Lung (tissue), 12 donors: ENCODE measurements around the gene NAV2. TPM values are rescaled to one million over a fixed set of nuclear protein-coding genes. Genes with fewer than 3 reads are reported as not detected.
A peak's percentile ranks its signal among the peaks of the same experiment; 100 is the strongest.

Experiments used
- ATAC-seq: fragments of 200-7000 bp; cut with Tn5 transposase; one replicate; pipeline ENCODE4 v1.9.1; 2020; ENCODE audit warnings: moderate number of reproducible peaks; ENCODE audit not compliant: insufficient read depth, low FRiP score
- DNase-seq, 3 donors: peaks; one replicate each; pipeline ENCODE4 v3.0.0-alpha.2; 2013 to 2017
- H3K27ac ChIP-seq, 2 donors: one replicate each; pipeline ENCODE4 v1.5.1; 2013; ENCODE audit warnings: mild to moderate bottlenecking in 2 of 2, moderate library complexity in 2 of 2, control low read depth in 1 of 2, inconsistent platforms in 1 of 2, low read depth in 1 of 2, low read length in 1 of 2
- H3K27me3 ChIP-seq, 3 donors: one replicate each; pipeline ENCODE4 v1.5.1; 2013; ENCODE audit warnings: low read length in 2 of 3; ENCODE audit not compliant: control insufficient read depth in 3 of 3, insufficient read depth in 3 of 3
- H3K36me3 ChIP-seq, 4 donors: one replicate each; pipeline ENCODE4 v1.5.1; 2013; ENCODE audit warnings: low read length in 4 of 4, mild to moderate bottlenecking in 1 of 4, moderate library complexity in 1 of 4; ENCODE audit not compliant: control insufficient read depth in 4 of 4, insufficient read depth in 4 of 4
- H3K4me1 ChIP-seq, 5 donors: one replicate each; pipeline ENCODE4 v1.5.1; 2013; ENCODE audit warnings: low read length in 5 of 5, mild to moderate bottlenecking in 2 of 5, moderate library complexity in 1 of 5; ENCODE audit not compliant: control insufficient read depth in 5 of 5, insufficient read depth in 5 of 5
- H3K4me3 ChIP-seq: one replicate; pipeline ENCODE4 v1.5.1; 2013; ENCODE audit warnings: mild to moderate bottlenecking, control low read depth, moderate library complexity
- H3K9ac ChIP-seq, 2 donors: one replicate each; pipeline ENCODE4 v1.5.1; 2013; ENCODE audit warnings: low read length in 2 of 2, control low read depth in 1 of 2; ENCODE audit not compliant: insufficient read depth in 1 of 2
- H3K9me3 ChIP-seq, 4 donors: one replicate each; pipeline ENCODE4 v1.5.1; 2013; ENCODE audit warnings: low read length in 3 of 4, mild to moderate bottlenecking in 1 of 4, moderate library complexity in 1 of 4; ENCODE audit not compliant: control insufficient read depth in 4 of 4, insufficient read depth in 3 of 4
- CTCF ChIP-seq: IDR thresholded peaks from 2 replicates; pipeline ENCODE4 v1.5.1; 2012; ENCODE audit warnings: mild to moderate bottlenecking; ENCODE audit errors: control extremely low read depth, extremely low read depth
- WGBS, 2 donors: extraction: QIAGEN DNeasy Blood & Tissue Kit; methylation state at CpG; one replicate each; pipeline ENCODE4 v1.1.7; 2013; 5-methylcytosine and 5-hydroxymethylcytosine counted together
- polyA plus RNA-seq, 2 donors: library from polyadenylated mRNA; stranded (reverse); fragments of 200-250 nt; gene quantifications; one replicate each; pipeline ENCODE4 v1.2.1, GENCODE V29; 2013
- total RNA-seq, 2 donors: library from RNA; depleted of rRNA in 1 of 2; stranded (reverse); fragments of >200 nt in 1 of 2; gene quantifications; one replicate each; pipeline ENCODE4 v1.2.1, GENCODE V29; 2014 to 2021
- donor health status: control.
- donor health status: control.
- donor health status: Bipolar disorder and iron deficiency.
- donor health status: healthy.
- donor health status: DM: yes; HTN: yes; CAD: no.

The NAV2 gene
- total and polyA plus RNA-seq, 4 donors = 6.8 to 47.9 (median 20.2) TPM

- Histone ChIP-seq H3K4me1 (peaks cover 6 to 33% (median 17%) of the 10 kb centered on the region in 5 donors), H3K36me3 (peaks cover 0 to 6% (median 1%) of the 10 kb centered on the region in 4 donors), H3K27ac (peak overlapping the region in 1 of 2 donors; percentile 18), H3K4me3 (no peak overlapping the region), H3K27me3 (no peaks in the 10 kb centered on the region), H3K9me3 (no peaks in the 10 kb centered on the region), H3K9ac (no peak overlapping the region)
- ATAC-seq (no peak), DNase-seq (no peak)
- WGBS, 2 donors = 96 to 98% methylated on average over 8 of the region's 8 CpGs
- no peak for TF ChIP-seq CTCF
These were observed 271.6 kb downstream of the NAV2 start for GRCh38 chr11:19984048-19984742.

- Histone ChIP-seq H3K27me3 (no peaks in the 10 kb centered on the region), H3K36me3 (peaks cover 0 to 6% (median 1%) of the 10 kb centered on the region in 4 donors), H3K9me3 (no peaks in the 10 kb centered on the region), H3K9ac (no peak overlapping the region), H3K27ac (no peak overlapping the region), H3K4me3 (no peak overlapping the region), H3K4me1 (peaks cover 6 to 31% (median 14%) of the 10 kb centered on the region in 5 donors)
- no peak for TF ChIP-seq CTCF
- ATAC-seq (no peak), DNase-seq (no peak)
These were observed 272.5 kb downstream of the NAV2 start for GRCh38 chr11:19985111-19985510.

GRCh38 chr11:19987331-19987801 is 274.7 kb downstream of the NAV2 start:
- Histone ChIP-seq H3K27me3 (no peaks in the 10 kb centered on the region), H3K27ac (peak overlapping the region; percentile 28 to 83), H3K36me3 (peaks cover 0 to 9% (median 1%) of the 10 kb centered on the region in 4 donors), H3K9ac (no peak overlapping the region), H3K9me3 (no peaks in the 10 kb centered on the region), H3K4me1 (peaks cover 0 to 15% (median 3%) of the 10 kb centered on the region in 5 donors), H3K4me3 (no peak overlapping the region)
- no peak for ATAC-seq
- 45 to 46% methylated on average over 2 of the region's 2 CpGs for WGBS, 2 donors
- TF ChIP-seq CTCF = no peak
- no peak for DNase-seq
